Measurements from ENCODE around the gene TWSG1.
"Not testable (repeated sequence)": the region's sequence is repeated elsewhere in the genome, so short reads cannot be mapped to it uniquely, and the experiment has no call there.

GRCh38 chr18:9430315-9430714 lies 95.7 kb downstream of the TWSG1 start:
- TF ChIP-seq EP300 (IDR thresholded peaks at IDR 0.05); POLR2A (IDR thresholded peaks at IDR 0.05; ENCODE audit: low read length); PHF8 (IDR thresholded peaks at IDR 0.05; ENCODE audit: borderline replicate concordance, low read depth); PBX3 (IDR thresholded peaks at IDR 0.05); ESRRA (IDR thresholded peaks at IDR 0.05; ENCODE audit: borderline replicate concordance, low read length); TP53 (CRISPR knock-in tag; IDR thresholded peaks at IDR 0.05); FOSL2 (IDR thresholded peaks at IDR 0.05); FOSL2 (CRISPR knock-in tag; IDR thresholded peaks at IDR 0.05); CTCF (IDR thresholded peaks at IDR 0.05); JUN (IDR thresholded peaks at IDR 0.05); NFE2L2 (conservative IDR thresholded peaks at IDR 0.05; ENCODE audit: low read length); FOSB (CRISPR knock-in tag; IDR thresholded peaks at IDR 0.05); HDAC2 (IDR thresholded peaks at IDR 0.05); MAFK (IDR thresholded peaks at IDR 0.05; ENCODE audit: partially characterized antibody); HES2 (IDR thresholded peaks at IDR 0.05): not testable (repeated sequence)
